ENCODE measurements around the gene EYS. TPM values are rescaled to one million over a fixed set of nuclear protein-coding genes. Genes with fewer than 3 reads are reported as not detected.

EYS gene
- total RNA-seq (2014; rRNA removed), result 0.26 and 0.98 TPM in 2 replicates
- 0.07 TPM for polyA plus RNA-seq (2012)

DNA sequence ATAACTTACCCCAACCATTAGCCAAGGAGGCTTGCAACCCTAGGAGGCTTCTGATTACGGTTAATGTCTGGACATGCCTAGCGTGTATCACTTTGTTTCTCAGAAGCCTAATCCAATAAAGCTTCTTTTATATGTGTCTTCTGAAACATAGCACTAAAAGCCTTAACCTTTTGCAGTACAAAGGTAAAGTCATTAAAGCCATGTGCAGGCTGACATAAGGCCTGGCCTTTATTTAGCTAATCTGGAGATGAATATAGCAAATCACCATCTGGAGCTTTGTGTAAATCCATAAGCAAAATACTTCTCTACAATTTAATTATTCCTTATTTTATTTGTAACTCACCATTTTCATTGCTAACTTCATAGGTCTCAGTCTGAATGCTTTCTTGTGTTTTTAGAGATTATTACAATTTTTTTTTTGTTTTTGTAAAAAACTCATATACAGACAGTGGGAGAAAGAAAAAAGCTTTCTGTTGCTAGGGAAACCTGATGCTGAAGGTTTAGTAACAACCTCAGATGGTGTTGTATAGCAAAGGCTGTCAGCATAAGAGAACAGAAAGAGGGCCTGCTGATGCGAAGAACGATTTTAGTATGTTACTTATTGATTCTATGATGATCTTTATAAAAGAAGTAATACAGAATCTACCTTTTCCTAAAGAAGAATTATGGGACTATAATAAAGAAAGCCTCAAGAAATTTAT lies at the start of gene EYS:
EYS (minus strand) TSS at position 101 of the 701 bp plus-strand sequence. CDS start 211,816 bp downstream, outside the sequence.
- DNase-seq (ENCODE audit: low read depth), result no peak

GRCh38 chr6:65746302-65746701 lies 39.3 kb upstream of the EYS start:
- no peak for DNase-seq (ENCODE audit: low read depth)

GRCh38 chr6:65745614-65746013 lies 38.6 kb upstream of the EYS start:
- DNase-seq (ENCODE audit: low read depth), result no peak

GRCh38 chr6:65728879-65729479 lies 22.0 kb upstream of the EYS start:
- no peak for DNase-seq (ENCODE audit: low read depth)

DNA sequence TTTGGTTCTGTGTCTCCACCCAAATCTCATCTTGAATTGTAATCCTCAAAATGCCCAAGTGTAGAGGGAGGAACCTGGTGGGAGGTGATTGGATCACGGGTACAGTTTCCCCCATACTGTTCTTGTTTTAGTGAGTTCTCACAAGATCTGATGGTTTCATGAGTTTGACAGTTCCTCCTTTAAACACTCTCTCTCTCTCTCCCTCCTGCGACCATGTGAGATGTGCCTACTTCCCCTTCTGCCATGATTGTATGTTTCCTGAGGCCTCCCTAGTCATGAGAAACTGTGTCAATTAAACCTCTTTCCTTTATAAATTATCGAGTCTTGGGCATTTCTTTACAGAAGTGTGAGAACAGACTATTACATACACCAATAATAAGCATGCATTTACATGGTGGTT lies 12.1 kb upstream of the EYS start:
- no peak for DNase-seq (ENCODE audit: low read depth)

GRCh38 chr6:65711531-65711930 lies 4.5 kb upstream of the EYS start:
- DNase-seq (ENCODE audit: low read depth), result no peak

- DNase-seq (ENCODE audit: low read depth), result no peak
Measured at GRCh38 chr6:65709099-65709830, 2.2 kb upstream of the EYS start.

DNA sequence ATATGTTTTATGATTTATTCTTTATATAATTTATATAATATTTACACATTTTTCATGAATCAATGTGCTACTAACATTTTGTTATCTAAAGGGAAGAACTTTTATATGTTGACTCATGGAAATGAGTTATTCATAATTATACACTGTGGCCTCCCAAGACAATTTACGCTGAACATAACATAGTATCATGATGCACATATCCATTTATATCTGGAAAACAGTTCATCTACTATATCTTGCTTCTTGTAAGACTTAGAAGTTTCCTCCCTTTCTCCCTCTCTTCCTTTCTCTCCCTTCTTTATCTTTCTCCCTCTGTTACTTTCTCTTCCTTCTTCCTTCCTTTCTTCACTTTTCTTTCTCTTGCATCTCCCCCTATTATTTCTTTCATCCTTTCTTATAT lies 1.1 kb upstream of the EYS start:
- no peak for DNase-seq (ENCODE audit: low read depth)

DNA sequence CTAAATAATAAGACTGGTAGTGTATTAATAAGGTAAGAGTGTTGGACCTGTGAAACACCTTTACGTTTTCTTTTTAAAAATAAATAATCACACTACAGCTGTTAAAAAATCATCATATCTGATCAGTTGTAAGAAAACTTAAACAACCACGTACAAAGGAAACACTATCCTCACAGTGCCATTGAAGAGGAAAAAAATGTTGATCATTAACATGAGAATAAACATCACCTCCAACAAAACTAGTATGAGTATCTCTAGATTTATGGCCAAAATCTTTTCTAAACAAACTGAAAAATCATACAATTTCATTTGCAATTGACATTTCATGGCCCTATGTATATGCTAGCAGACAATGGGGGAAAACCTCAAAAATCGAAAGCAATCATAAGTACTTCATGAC lies 590 bp downstream of the EYS start:
- DNase-seq (ENCODE audit: low read depth), result no peak

GRCh38 chr6:65701325-65701724 lies 5.7 kb downstream of the EYS start:
- no peak for DNase-seq (ENCODE audit: low read depth)

DNA sequence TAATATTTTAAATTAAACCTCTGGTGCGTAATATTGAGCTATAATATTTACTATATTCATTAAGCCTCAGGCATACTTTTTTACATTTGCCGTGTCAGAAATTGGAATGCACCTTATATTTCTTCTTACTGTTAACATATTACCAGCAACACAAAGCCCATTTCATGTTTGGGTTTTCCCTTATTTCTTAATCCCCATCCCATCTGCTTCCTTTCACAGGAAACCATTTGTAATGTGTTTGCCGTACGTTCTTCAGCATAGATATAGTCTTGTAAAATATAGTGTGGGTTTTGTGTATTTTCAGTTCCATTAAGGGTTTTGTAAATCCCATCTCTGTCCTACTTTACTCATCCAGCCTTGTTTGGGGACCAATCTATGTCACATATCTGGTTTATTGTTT lies 6.5 kb downstream of the EYS start:
- no peak for DNase-seq (ENCODE audit: low read depth)

GRCh38 chr6:65692109-65692508 lies 14.9 kb downstream of the EYS start:
- no peak for DNase-seq (ENCODE audit: low read depth)

DNA sequence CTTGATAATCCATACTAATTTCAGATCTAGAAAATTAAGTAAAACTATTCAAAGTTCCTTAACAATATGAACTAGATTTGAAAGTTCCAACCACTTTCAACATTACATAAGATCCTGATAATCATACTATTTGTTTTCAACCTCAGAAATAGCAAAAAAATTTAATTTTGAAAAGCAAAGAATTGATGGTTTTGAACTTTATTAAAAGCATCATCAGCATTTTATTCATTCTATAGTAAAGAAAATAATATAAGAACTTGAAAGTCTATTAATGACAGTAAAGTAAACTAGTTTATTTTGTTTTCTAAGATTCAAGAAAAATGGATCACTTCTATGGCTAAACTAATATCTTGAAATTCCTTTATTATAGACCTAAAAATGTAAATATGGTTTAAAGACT lies 26.8 kb downstream of the EYS start:
- DNase-seq (ENCODE audit: low read depth), result no peak

GRCh38 chr6:65671922-65672321 lies 35.1 kb downstream of the EYS start:
- no peak for DNase-seq (ENCODE audit: low read depth)

DNA sequence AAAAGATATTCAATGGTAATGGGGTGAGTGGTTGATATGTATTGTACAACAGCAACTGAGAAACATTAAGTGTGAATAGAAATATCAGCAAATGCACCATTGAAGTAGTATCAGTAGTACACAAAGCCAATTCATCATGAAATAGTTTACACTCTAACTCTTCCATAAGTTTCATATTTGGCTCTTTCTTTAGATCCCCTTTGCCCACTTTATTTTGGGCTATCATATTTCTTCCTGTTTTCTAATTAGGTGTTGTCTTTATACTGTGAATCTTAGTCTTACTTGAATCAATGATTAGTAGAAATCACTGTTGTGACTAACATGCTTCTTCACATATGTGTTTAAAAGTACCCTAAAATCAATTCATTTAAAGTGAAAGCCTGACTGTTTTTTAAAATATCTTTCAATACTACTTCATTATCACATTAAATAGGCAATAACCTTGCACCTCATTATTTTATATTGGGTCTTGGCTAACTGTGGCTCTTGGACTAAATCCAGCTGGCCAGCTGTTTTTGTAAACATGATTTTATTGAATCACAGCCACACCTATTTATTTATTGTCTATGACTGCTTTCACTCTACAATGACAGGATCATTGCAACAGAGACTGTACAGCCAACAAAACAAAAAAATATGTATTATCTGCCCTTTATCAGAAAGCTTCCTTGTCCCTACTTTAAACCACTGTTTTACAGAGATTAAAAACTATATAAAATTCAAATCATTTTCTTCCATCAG lies 38.9 kb downstream of the EYS start:
- no peak for DNase-seq (ENCODE audit: low read depth)

GRCh38 chr6:65650086-65650485 lies 56.9 kb downstream of the EYS start:
- no peak for DNase-seq (ENCODE audit: low read depth)

- no peak for DNase-seq (ENCODE audit: low read depth)
Measured at GRCh38 chr6:65649392-65649791, 57.6 kb downstream of the EYS start.

- no peak for DNase-seq (ENCODE audit: low read depth)
Measured at GRCh38 chr6:65646544-65646943, 60.5 kb downstream of the EYS start.

DNA sequence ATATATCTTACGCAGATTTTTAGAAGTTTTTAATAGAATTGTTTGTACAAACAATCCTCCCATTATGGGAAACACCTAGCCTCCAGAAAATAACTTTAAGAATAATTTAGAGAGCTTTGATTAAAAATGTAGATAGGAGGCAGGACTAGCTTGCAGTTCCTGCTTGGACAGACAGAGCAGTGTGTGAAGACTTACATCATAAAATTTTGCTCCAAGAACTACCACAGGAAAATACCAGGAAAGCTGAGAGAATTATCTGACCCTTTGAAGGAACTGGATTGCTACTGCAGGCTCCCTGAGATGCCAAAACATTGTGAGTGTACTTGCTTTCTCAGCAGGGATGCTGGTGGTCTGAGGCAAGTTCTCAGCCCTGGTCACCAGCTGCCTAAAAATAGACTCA lies 64.2 kb downstream of the EYS start:
- no peak for DNase-seq (ENCODE audit: low read depth)

DNA sequence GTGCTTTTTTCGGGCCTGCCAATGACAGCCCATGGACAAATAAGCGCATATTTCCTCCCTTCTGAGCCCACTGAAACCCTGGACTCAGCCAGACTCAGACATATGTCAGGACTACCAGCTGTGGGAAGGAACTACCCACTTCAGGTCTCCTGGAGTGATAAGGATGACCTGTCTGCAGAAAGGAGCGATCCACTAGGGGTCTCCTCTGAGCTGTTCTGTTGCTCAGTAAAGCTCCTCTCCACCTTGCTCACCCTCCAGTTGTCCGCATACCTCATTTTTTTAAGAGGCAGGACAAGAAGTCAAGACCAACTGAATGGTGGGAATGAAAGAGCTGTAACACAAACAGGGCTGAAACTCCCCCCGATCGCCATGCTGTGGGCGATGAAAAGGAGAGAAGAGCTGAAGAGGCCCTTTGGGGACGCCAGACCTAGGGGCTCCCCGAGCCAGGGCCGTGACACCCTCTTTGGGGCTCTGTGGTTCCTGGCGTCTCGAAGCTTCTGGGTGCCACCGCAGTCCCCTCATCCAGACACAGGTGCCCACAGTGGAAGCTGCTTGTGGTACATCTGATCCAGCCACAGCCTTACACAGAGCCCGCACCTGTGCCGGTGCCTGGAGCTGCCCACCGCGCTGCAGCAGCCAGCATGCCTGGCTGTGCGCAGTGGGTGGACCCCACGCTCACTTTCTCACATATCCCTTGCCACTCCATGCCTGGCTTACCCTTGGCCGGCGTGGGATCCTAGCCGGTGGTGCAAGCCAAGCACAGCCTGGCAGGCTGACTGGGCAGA lies 68.8 kb downstream of the EYS start:
- DNase-seq (ENCODE audit: low read depth), result no peak

GRCh38 chr6:65637289-65638046 lies 69.6 kb downstream of the EYS start:
- DNase-seq (ENCODE audit: low read depth), result no peak
